GM19452 (cell line): ENCODE data around the gene ESYT3.
"Not testable (repeated sequence)": the region's sequence is repeated elsewhere in the genome, so short reads cannot be mapped to it uniquely, and the experiment has no call there.

Experiments
- ATAC-seq: cut with Tn5 transposase; IDR thresholded peaks from one replicate; pipeline ENCODE4 v1.9.1; 2021; ENCODE audit not compliant: unreplicated experiment

Gene ESYT3

DNA sequence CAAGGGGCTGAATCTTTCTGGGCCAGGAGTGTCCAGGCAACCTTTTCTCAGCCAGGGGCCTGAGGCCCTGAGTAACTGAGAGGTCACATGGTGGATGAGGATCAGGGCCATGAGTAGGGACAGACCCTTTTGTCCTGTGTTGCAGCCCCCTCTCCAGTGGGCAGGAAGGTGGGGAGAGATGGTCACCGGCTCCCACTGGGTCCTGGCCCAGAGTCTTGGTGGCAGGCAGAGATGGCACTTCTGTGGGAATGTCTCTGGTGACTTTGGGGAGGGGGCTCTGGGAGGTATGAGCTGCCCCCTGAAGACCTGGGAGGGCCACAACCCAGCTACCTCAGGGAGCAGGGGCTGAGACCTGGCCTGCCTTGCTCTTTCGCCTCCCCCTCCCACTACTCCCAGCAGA lies 6.8 kb downstream of the ESYT3 start:
- no peak for ATAC-seq

GRCh38 chr3:138441742-138442141 lies 7.3 kb downstream of the ESYT3 start:
- no peak for ATAC-seq

GRCh38 chr3:138442433-138442832 lies 8.0 kb downstream of the ESYT3 start:
- ATAC-seq, result no peak

- ATAC-seq, result no peak
Measured at GRCh38 chr3:138443091-138443490, 8.7 kb downstream of the ESYT3 start.

- ATAC-seq, result no peak
Measured at GRCh38 chr3:138443521-138444503, 9.4 kb downstream of the ESYT3 start.

DNA sequence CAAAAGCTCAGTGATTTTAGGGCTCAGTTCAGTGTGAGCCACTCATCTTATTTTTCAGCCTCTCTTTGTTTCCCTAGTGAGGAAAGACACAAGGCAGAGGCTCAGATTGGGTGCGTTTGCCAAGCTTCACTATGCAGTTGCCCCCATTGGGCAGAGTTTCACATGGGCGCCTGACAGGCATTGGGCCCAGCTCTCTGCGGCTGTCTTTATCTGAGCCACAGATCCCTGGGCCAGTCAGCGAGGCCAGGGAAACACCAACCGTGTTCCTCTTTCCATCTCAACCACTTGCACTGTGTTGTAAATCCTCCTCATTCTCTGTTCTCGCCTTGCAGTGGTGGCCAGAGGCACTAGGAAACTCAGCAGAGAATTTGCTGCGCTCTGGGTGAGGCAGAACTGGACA lies 10.8 kb downstream of the ESYT3 start:
- ATAC-seq, result no peak

DNA sequence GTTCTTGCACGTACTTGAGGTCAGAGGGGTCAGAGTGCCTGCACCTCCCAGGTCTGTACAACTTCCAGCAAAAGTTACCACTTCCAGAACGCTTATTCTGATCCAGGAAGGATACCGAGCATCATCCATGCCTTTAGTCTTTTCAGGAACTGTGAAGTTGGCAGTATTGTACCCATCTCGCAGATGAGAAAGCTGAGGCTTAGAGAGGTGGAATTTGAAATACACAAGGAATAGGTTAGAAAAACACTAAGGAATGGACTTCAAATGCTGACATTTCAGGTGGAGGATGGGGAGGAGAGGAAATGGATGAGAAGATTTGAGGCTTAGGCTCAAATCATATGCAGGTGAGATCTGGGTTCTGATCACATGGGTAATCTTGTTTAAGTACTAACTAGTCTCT lies 11.2 kb downstream of the ESYT3 start:
- ATAC-seq, result no peak

DNA sequence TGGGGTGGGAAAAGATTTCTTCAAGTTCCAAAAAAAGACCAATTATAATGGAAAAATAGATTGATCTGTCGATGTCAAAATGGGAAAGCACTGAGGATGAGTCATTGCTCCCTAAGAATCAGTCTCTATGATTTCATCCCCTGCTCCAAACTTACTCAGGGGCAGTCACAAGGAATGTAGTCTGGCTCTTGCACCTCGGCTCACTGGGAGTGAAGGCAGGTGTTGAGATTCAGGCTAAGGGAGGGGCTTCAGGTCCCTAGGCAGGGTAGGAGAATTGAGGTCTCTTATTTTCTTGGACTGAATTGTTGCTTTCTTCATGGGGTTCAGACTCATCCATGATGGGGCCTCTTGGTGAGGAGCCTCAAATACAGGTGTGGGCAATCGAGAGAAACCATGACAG lies 14.2 kb downstream of the ESYT3 start:
- ATAC-seq, result no peak

GRCh38 chr3:138449490-138449889 lies 15.1 kb downstream of the ESYT3 start:
- ATAC-seq, result no peak

DNA sequence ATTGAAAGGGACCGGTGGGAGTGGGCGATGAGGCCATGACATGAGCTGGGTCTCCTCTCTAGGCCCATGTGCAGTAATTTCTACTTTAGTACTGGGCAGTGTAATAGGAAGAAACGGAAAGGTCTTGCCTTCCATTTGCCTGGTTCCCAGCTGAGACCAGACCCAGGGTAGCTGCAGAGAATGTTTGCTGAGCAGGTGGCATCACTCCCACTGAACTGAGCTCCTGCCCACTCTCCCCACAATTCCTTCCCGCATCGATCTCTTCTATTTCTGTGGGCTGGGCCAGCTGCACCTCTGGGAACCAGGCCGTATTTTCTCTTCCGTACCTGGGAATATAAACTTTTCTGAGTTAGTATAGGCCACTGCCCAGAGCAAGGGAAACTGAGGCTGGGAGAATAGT lies 15.8 kb downstream of the ESYT3 start:
- no peak for ATAC-seq

GRCh38 chr3:138450704-138451424 lies 16.4 kb downstream of the ESYT3 start:
- no peak for ATAC-seq

GRCh38 chr3:138451595-138452162 lies 17.3 kb downstream of the ESYT3 start:
- ATAC-seq, result no peak

GRCh38 chr3:138452436-138452835 lies 18.0 kb downstream of the ESYT3 start:
- no peak for ATAC-seq

DNA sequence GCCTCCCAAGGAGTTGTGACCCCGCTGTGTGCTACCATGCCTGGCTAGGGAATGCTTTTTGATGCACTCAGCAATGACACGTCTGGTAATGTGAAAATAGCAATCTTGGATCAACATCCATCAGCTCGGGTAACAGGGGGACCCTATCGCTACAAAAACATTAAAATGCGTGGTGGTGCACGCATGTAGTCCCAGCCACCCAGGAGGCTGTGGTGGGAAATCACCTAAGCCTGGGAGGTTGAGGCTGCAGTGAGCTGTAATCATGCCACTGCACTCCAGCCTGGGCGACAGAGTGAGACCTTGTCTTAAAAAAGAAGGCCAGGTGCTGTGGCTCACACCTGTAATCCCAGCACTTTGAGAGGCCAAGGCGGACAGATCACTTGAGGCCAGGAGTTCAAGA lies 19.5 kb downstream of the ESYT3 start:
- not testable (repeated sequence) for ATAC-seq

GRCh38 chr3:138455801-138456716 lies 21.6 kb downstream of the ESYT3 start:
- ATAC-seq, result no peak

DNA sequence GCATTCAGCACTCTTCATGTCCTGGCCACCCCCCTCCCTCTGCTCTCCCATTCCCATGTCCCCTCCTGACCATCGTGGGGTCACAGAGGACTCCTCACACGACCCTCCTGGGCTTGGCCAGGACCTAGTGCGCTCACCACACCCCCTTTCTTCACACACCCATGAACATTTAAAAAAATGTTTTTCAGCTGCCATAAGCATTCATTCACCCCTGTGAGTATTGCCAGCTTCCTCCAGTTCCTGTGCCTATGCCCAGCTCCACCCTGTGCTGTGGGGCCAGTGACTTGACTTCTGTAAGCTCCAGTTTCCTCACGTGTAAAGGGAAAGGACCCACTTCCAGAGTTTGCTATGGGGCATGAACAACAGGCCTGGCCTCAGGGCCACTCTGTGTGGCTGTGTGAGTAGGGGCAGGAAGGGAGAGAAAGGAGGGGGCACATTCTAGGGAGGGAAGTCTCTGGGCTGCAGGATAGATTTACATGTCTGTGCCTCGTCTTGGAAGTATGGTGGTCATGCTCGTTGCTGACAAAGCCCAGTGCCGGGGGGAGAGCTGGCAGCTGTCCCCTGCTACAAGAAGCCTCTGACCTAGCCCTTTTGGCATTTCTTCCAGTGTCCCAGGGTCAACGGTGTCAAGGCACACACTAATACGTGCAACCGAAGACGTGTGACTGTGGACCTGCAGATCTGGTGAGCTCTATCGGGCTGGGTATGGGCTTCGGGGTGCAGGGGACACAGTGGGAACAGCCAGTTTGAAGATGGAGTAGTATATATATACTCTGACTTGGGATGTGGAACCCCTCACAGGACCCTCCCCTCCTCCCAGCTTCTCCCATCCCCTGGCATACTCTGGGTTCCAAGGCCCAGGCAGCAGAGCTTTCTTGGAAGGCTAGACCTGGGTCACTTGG lies 22.8 kb downstream of the ESYT3 start:
- ATAC-seq, result no peak

DNA sequence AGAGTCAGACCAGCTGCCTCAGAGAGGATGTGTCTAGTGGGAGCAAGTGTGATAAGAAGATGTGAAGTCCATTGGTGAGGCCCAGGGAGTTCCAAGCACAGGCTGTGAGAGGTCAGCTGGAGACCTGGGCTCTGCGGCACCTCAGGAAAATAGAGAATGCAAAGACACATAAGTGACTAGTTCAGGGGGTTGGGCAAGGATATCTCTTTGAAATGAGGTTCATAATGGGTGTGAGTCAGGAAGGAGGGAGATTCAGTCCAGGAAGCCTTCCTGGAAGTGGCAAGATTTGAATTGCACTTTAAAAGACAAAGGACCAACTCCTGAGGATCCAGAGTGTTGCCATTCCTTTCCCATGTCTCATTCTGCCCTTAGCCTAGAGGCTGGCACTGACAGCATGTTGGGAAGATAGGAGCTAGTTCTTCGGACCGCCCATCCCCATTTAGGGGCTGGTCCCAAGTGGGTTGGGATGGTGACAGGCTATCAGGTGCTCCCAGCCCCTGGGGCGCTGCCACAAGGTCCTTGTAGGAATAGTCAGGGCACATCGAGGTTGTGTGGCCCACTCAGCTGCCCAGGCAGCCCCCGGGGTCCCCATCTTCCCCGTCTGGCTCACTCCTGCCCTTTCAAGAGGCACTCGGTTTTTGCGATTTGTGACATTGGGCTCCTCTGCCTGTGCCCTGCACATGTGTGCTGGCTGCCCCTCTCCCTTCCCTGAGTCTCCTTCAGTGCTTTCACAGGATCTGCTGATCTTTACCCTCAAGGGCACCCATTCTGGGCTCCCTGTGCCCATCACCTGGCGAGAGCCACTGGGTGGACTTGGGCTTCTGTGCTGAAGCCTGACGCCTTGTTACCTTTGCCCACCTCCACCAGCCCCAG lies 23.7 kb downstream of the ESYT3 start:
- no peak for ATAC-seq

GRCh38 chr3:138458774-138459499 lies 24.5 kb downstream of the ESYT3 start:
- no peak for ATAC-seq
